ENCODE measurements around the gene VCAM1. TPM values are rescaled to one million over a fixed set of nuclear protein-coding genes. Genes with fewer than 3 reads are reported as not detected.

Gene VCAM1
- total and polyA plus RNA-seq, 2 donors (not counting 3 experiments of a cell fraction or from before 2014, with no cell fraction given) = 1.8 to 2.3 TPM

DNA sequence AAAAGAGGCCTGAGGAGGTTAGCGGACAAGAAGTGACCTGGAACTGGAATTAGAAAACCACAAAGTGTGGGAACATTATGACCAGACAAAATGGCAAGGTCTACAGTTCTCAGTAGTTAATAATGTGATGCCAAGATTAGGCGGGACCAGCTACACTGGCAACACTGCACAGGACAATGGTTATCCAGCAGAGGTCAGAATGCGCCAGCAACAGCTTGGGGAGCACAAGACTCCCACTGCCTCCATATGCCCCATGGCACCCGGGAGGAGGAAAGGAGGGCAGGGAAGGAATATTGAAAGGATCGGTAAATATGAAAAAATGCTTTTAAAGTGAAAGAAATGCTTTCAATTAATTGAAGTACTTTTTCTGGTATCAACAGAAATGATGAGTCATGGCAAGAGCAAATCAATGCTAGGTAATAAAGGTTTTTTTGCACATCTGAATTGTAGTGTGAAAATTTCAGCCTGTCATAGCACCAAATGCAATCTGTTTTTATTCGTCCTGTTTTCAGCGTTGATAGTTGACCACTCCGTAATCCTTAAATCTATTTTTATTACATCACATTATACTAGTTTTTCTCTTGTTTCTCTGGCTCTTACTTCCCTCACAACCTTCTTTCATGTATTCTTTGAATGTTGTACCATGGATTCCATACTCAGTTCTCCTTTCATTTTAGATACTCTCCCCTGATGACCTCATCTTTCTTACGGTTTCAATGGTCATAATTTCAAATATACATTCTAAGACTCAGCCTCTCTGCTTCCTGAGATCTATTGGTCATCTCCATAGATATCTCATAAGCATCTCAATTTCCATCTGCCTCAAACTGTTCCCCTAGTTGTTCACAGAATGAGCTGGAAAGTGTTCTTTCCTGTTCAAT, 30.7 kb downstream of the VCAM1 start:
- dilution Hi-C loops (cut with MboI; ENCODE audit: extremely low pct_ligation_motif_present, low sequenced_read_pairs) (no loop called here), intact Hi-C loops (cut with micrococcal nuclease) (no loop called here)
- Histone ChIP-seq H3K27ac (ENCODE audit: insufficient read depth, low read depth, low read length) (no peak overlapping the region), H3K36me3 (ENCODE audit: control insufficient read depth in 2 of 2, extremely low read depth in 1 of 2, insufficient read depth in 2 of 2, low read length in 2 of 2) (no peaks in the 10 kb centered on the region), H3K79me2 (ENCODE audit: control insufficient read depth, insufficient read depth, low read length) (no peaks in the 10 kb centered on the region), H3K9me3 (replicated peaks; ENCODE audit: control insufficient read depth, insufficient read depth, low read length) (no peaks in the 10 kb centered on the region), H3K4me3 (replicated peaks in 1 of 3; ENCODE audit: insufficient read depth in 1 of 3, low read depth in 1 of 3, low read length in 3 of 3) (no peak overlapping the region), H2AFZ (ENCODE audit: low read depth, low read length) (no peak overlapping the region), H3K4me2 (ENCODE audit: insufficient read depth, low read length) (no peak overlapping the region), H3K9ac (replicated peaks; ENCODE audit: extremely low read depth, insufficient read depth, low read length) (no peak overlapping the region), H3K27me3 (ENCODE audit: control insufficient read depth in 2 of 2, insufficient read depth in 2 of 2, low read length in 2 of 2) (no peaks in the 10 kb centered on the region), H4K20me1 (replicated peaks; ENCODE audit: control insufficient read depth, extremely low read depth, insufficient read depth, low read length) (no peaks in the 10 kb centered on the region), H3K9me1 (replicated peaks; ENCODE audit: control insufficient read depth, extremely low read depth, insufficient read depth, low read length) (no peaks in the 10 kb centered on the region), H3K4me1 (ENCODE audit: control insufficient read depth, extremely low read depth, insufficient read depth, low read length) (no peaks in the 10 kb centered on the region)
- TF ChIP-seq JUN (IDR thresholded peaks at IDR 0.05; ENCODE audit: borderline replicate concordance, insufficient read depth, insufficient read length, low read depth) (no peak), POLR2A (IDR thresholded peaks at IDR 0.05; ENCODE audit: low read depth, low read length) (no peak), GATA2 (IDR thresholded peaks at IDR 0.05; ENCODE audit: insufficient read depth, insufficient read length, low read depth, low read length) (no peak), MYC (IDR thresholded peaks at IDR 0.05; ENCODE audit: low read depth, low read length) (no peak)
- TF ChIP-seq, protein P1, sequence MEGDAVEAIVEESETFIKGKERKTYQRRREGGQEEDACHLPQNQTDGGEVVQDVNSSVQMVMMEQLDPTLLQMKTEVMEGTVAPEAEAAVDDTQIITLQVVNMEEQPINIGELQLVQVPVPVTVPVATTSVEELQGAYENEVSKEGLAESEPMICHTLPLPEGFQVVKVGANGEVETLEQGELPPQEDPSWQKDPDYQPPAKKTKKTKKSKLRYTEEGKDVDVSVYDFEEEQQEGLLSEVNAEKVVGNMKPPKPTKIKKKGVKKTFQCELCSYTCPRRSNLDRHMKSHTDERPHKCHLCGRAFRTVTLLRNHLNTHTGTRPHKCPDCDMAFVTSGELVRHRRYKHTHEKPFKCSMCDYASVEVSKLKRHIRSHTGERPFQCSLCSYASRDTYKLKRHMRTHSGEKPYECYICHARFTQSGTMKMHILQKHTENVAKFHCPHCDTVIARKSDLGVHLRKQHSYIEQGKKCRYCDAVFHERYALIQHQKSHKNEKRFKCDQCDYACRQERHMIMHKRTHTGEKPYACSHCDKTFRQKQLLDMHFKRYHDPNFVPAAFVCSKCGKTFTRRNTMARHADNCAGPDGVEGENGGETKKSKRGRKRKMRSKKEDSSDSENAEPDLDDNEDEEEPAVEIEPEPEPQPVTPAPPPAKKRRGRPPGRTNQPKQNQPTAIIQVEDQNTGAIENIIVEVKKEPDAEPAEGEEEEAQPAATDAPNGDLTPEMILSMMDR (IDR thresholded peaks at IDR 0.05; ENCODE audit: extremely low read depth in 1 of 2, insufficient read depth in 1 of 2, low read depth in 1 of 2, low read length in 2 of 2) = no peak
- TF ChIP-seq, protein P2, sequence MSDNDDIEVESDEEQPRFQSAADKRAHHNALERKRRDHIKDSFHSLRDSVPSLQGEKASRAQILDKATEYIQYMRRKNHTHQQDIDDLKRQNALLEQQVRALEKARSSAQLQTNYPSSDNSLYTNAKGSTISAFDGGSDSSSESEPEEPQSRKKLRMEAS (IDR thresholded peaks at IDR 0.05; ENCODE audit: insufficient read depth, insufficient read length) = no peak
- POLR2A ChIA-PET = no interaction called here
- FAIRE-seq (no peak), DNase-seq (ENCODE audit: low read depth, low spot score) (no peak)
- CTCF ChIA-PET = interaction anchor here (1.1 kb wide), 1 partner anchor 12 kb away, joined by 3 read pairs; no protein-coding TSS in a partner anchor
- BruUV-seq (replicated peaks) = no TSS peak
